BJ (cell line): ENCODE data around the gene SCFD2. TPM values are rescaled to one million over a fixed set of nuclear protein-coding genes. Genes with fewer than 3 reads are reported as not detected.

Experiments used
- CTCF ChIA-PET: fragments of 350-600 bp; formaldehyde crosslinking; extraction: SDS; loops from one replicate; lab custom pipeline; 2021; ENCODE audit warnings: antibody characterized with exemption, inconsistent platforms; lab: Yijun Ruan, JAX
- POLR2A ChIA-PET: fragments of 300-600 bp; sonication (Branson Sonifier 250); formaldehyde crosslinking; extraction: SDS; loops from one replicate; lab custom pipeline; 2021; ENCODE audit warnings: antibody characterized with exemption; lab: Charles Lee
- DNase-seq: peaks from one replicate; pipeline ENCODE4 v3.0.0-alpha.2; 2011; ENCODE audit warnings: low read depth
- H3K27me3 ChIP-seq: 2 replicates; pipeline ENCODE4 v1.6.0; 2011; ENCODE audit warnings: low read length; ENCODE audit not compliant: control insufficient read depth, insufficient read depth
- H3K36me3 ChIP-seq: 2 replicates; pipeline ENCODE4 v1.5.1; 2011; ENCODE audit warnings: low read length; ENCODE audit not compliant: control insufficient read depth, insufficient read depth
- H3K4me3 ChIP-seq: 2 replicates; pipeline ENCODE4 v1.5.1; 2011; ENCODE audit warnings: low read depth, mild to moderate bottlenecking, control low read depth, low read length
- CTCF ChIP-seq: IDR thresholded peaks from 2 replicates; pipeline ENCODE4 v1.5.1; 2011; ENCODE audit warnings: low read depth, mild to moderate bottlenecking, control low read depth, inconsistent platforms, low read length, moderate library complexity; ENCODE audit not compliant: insufficient read depth
- polyA plus RNA-seq: library from polyadenylated mRNA; depleted of rRNA; stranded (reverse); fragments of >200 nt; gene quantifications from 2 replicates; pipeline ENCODE4 v1.2.3, GENCODE V29; 2011

Gene SCFD2
- polyA plus RNA-seq, 1 experiment = 17.4 TPM

DNA sequence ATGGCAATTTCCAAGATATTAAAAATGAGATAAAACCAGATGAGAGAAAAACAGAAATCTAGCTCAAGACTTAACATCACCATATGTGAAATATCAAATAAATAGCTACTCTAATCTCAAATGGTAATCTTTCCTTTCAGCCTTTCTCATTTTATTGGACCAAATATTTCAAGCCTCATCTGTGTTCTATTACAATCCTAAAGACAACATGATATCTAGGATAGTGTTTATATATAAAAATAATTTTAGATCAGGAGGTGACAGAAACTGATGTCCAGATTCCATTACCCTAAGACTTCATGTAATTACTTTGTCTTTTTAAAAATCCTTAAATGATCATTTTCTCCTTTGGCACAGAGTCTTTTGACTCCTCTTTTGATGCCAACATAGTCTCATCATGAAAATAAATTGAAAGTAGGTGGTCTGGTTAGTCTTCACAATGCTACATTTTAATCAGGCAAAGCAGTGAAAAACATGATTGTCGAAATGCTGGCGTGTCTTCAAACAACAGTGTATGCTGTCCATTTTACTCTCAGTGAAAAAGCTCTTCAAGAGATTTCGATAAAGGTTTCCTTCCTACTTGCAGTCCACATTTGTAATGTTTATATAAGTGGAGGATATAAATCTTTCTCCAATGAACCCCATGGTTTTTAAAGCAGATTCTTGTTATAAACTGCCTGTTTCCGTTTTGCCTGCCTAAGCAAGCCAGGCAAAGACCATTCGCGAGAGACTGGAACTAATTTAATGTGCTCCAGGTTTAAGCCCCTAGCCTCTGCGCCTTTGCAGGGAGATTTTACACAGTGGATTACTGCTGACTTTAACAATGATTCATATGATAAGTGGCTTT is 169.8 kb downstream of the SCFD2 start:
- Histone ChIP-seq H3K36me3 (no peaks in the 10 kb centered on the region), H3K4me3 (no peak overlapping the region), H3K27me3 (no peaks in the 10 kb centered on the region)
- TF ChIP-seq CTCF = no peak
- DNase-seq = no peak
- ChIA-PET CTCF (interaction anchor here (0.6 to 3.2 kb wide), 9 partner anchors 8 to 1036 kb away, joined by 3 to 17 read pairs (median 3); partner anchors contain the start of gene PDGFRA), POLR2A (no interaction called here)

DNA sequence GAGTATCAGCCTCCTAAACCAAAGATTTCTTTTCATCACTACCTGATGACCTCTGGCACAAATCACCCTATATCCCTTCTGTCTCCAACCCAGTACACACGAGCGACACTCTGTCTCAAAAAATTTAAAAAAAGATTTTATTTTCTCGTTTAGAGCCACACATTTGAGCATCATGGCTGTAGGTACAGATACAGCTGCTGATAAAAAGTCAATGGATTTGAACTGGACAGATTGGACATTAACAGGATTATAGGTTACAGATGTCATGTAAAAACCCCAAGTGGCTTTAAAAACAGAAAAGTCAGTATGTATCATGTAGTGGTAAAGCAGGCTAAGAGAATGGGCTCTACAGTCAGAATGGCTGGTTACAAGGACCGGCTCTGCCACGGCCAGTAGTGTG is 171.1 kb downstream of the SCFD2 start:
- Histone ChIP-seq H3K36me3 (no peaks in the 10 kb centered on the region), H3K4me3 (no peak overlapping the region), H3K27me3 (no peaks in the 10 kb centered on the region)
- POLR2A ChIA-PET = interaction anchor here (0.5 kb wide), 2 partner anchors 11 to 235 kb away, joined by 3 to 7 read pairs; no protein-coding TSS in a partner anchor
- TF ChIP-seq CTCF = no peak
- CTCF ChIA-PET = interaction anchor here (1.5 to 3.2 kb wide), 3 partner anchors 179 to 1037 kb away, joined by 3 to 17 read pairs (median 9); no protein-coding TSS in a partner anchor
- DNase-seq = no peak

DNA sequence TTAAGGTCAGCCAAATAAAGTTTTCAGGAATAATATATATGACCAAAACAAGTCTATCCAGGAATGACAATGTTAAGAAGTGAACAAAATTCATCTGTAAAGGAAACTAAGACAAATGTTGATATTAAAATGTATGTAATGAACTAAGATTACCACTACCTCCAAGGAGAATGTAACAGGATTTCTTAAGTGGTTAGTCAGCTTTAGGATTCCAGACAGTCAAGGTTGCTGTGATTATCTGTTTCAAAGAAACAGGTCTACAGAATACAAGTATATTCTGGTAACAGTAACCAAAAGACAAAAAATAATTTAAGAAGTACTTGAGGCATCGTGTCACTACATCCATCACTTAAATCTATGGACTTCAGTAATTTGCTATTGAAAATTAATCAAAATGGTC is 172.8 kb downstream of the SCFD2 start:
- CTCF ChIA-PET = interaction anchor here (1.3 to 1.4 kb wide), 2 partner anchors 178 to 1041 kb away, joined by 3 to 5 read pairs; no protein-coding TSS in a partner anchor
- no peak for TF ChIP-seq CTCF

GRCh38 chr4:53192496-53192895 is 173.4 kb downstream of the SCFD2 start:
- no peaks in the 10 kb centered on the region for H3K27me3 ChIP-seq
- ChIA-PET POLR2A (no interaction called here), CTCF (no interaction called here)
- H3K36me3 ChIP-seq = no peaks in the 10 kb centered on the region
- no peak for TF ChIP-seq CTCF
- DNase-seq = no peak
- H3K4me3 ChIP-seq = no peak overlapping the region

More for the DNA sequence above, 172.8 kb downstream of the SCFD2 start:
- Histone ChIP-seq H3K27me3 (no peaks in the 10 kb centered on the region), H3K36me3 (no peaks in the 10 kb centered on the region), H3K4me3 (no peak overlapping the region)
- POLR2A ChIA-PET = no interaction called here
- no peak for DNase-seq

GRCh38 chr4:53191997-53192396 is 173.9 kb downstream of the SCFD2 start:
- CTCF ChIA-PET = interaction anchor here (1.0 kb wide), 1 partner anchor 1042 kb away, joined by 3 read pairs; no protein-coding TSS in a partner anchor
- POLR2A ChIA-PET = no interaction called here
- Histone ChIP-seq H3K36me3 (no peaks in the 10 kb centered on the region), H3K4me3 (no peak overlapping the region), H3K27me3 (no peaks in the 10 kb centered on the region)
- no peak for TF ChIP-seq CTCF
- DNase-seq = no peak
